H1 (cell line): ENCODE data around the gene CHSY1. TPM values are rescaled to one million over a fixed set of nuclear protein-coding genes. Genes with fewer than 3 reads are reported as not detected.

Experiments
- CTCF ChIA-PET: fragments of 300-600 bp; sonication (Branson Sonifier 250); formaldehyde crosslinking; loops from one replicate; lab custom pipeline; 2021; ENCODE audit not compliant: partially characterized antibody; lab: Charles Lee
- POLR2A ChIA-PET: fragments of 300-600 bp; sonication (Branson Sonifier 250); formaldehyde crosslinking; loops from one replicate; lab custom pipeline; 2021; ENCODE audit warnings: inconsistent platforms; ENCODE audit not compliant: partially characterized antibody; lab: Charles Lee
- DNase-seq, 2 experiments: peaks; one replicate each; pipeline versions ENCODE4 v3.0.0 to v3.0.0-alpha.2; 2010 to 2022; ENCODE audit warnings: low spot score in 2 of 2, low read depth in 1 of 2, mixed read lengths in 1 of 2
- FAIRE-seq: peaks from 2 replicates; lab custom pipeline; 2011; peaks lifted over from hg19 to GRCh38; lab: Jason Lieb, UNC
- H2AFZ ChIP-seq: 2 replicates; pipeline ENCODE4 v1.8.1; 2012; ENCODE audit warnings: low read length, inconsistent platforms
- H2AK5ac ChIP-seq: 2 replicates; pipeline ENCODE4 v1.6.1; 2013; ENCODE audit warnings: low read depth, low read length
- H2BK120ac ChIP-seq: replicated peaks from 2 replicates; pipeline ENCODE3; 2013; ENCODE audit warnings: low read depth, low read length, inconsistent platforms
- H2BK12ac ChIP-seq: 2 replicates; pipeline ENCODE4 v1.6.1; 2013; ENCODE audit warnings: low read depth, low read length
- H2BK15ac ChIP-seq: 2 replicates; pipeline ENCODE4 v1.6.1; 2013; ENCODE audit warnings: low read length
- H2BK20ac ChIP-seq: 2 replicates; pipeline ENCODE4 v1.6.1; 2013; ENCODE audit warnings: low read length
- H2BK5ac ChIP-seq: 2 replicates; pipeline ENCODE4 v1.6.1; 2013; ENCODE audit warnings: low read depth, low read length
- H3K14ac ChIP-seq: 2 replicates; pipeline ENCODE4 v1.6.1; 2013; ENCODE audit warnings: inconsistent platforms; ENCODE audit not compliant: insufficient read length
- H3K18ac ChIP-seq: 2 replicates; pipeline ENCODE4 v1.6.1; 2013; ENCODE audit warnings: low read length; ENCODE audit errors: extremely low read depth
- H3K23ac ChIP-seq: 2 replicates; pipeline ENCODE4 v1.6.1; 2013; ENCODE audit warnings: inconsistent platforms; ENCODE audit not compliant: insufficient read length
- H3K23me2 ChIP-seq: 2 replicates; pipeline ENCODE4 v1.6.1; 2013; ENCODE audit warnings: low read depth, low read length
- H3K27ac ChIP-seq: 2 replicates; pipeline ENCODE4 v1.6.1; 2011; ENCODE audit warnings: low read depth, low read length, inconsistent platforms
- H3K27me3 ChIP-seq, 4 experiments: replicated peaks in 1 of 4; 1 replicate in 1 of 4; 2 replicates in 3 of 4; pipeline versions ENCODE4 v1.6.1 to v1.8.1; 2011 to 2013; ENCODE audit warnings: low read length in 3 of 4, mild to moderate bottlenecking in 3 of 4, inconsistent platforms in 2 of 4, mixed read lengths in 2 of 4, moderate library complexity in 1 of 4; ENCODE audit not compliant: control insufficient read depth in 3 of 4, insufficient read depth in 3 of 4; ENCODE audit errors: extremely low read depth in 1 of 4
- H3K36me3 ChIP-seq, 4 experiments: 2 replicates each; pipeline versions ENCODE4 v1.6.1 to v1.8.1; 2011 to 2013; ENCODE audit warnings: mild to moderate bottlenecking in 4 of 4, low read length in 3 of 4, moderate library complexity in 2 of 4, control low read depth in 1 of 4, inconsistent platforms in 1 of 4; ENCODE audit not compliant: insufficient read depth in 4 of 4, control insufficient read depth in 2 of 4
- H3K4ac ChIP-seq: replicated peaks from 2 replicates; pipeline ENCODE3; 2013; ENCODE audit warnings: low read length, low read depth, mixed read lengths, inconsistent platforms; ENCODE audit not compliant: insufficient read length
- H3K4me1 ChIP-seq, 4 experiments: replicated peaks in 1 of 4; 1 replicate in 1 of 4; 2 replicates in 3 of 4; pipeline versions ENCODE4 v1.6.1 to v1.8.1; 2011 to 2013; ENCODE audit warnings: low read length in 3 of 4, inconsistent platforms in 2 of 4, mixed read lengths in 1 of 4; ENCODE audit not compliant: insufficient read depth in 4 of 4, control insufficient read depth in 3 of 4
- H3K4me2 ChIP-seq, 2 experiments: 2 replicates each; pipeline versions ENCODE4 v1.6.1 to v1.8.1; 2011 to 2013; ENCODE audit warnings: low read depth in 2 of 2, low read length in 2 of 2, control low read depth in 1 of 2, inconsistent platforms in 1 of 2, mild to moderate bottlenecking in 1 of 2; ENCODE audit not compliant: insufficient read depth in 1 of 2
- H3K4me3 ChIP-seq, 4 experiments: fragments of 200-600, 300-600 bp in 1 of 4; sonication (generic), shearing (Covaris generic), sonication (Bioruptor Twin) in 1 of 4; 2 replicates each; pipeline versions ENCODE4 v1.5.1 to v1.8.1; 2011 to 2016; ENCODE audit warnings: low read length in 4 of 4, low read depth in 3 of 4, control low read depth in 2 of 4, inconsistent platforms in 2 of 4, mild to moderate bottlenecking in 2 of 4, mixed read lengths in 1 of 4, moderate library complexity in 1 of 4; ENCODE audit not compliant: insufficient read depth in 2 of 4; ENCODE audit errors: extremely low read depth in 1 of 4
- H3K56ac ChIP-seq: replicated peaks from 2 replicates; pipeline ENCODE3; 2013; ENCODE audit warnings: low read depth, mild to moderate bottlenecking, mixed read lengths, low read length, inconsistent platforms; ENCODE audit not compliant: insufficient read length
- H3K79me1 ChIP-seq: 2 replicates; pipeline ENCODE4 v1.6.1; 2013; ENCODE audit warnings: low read depth, low read length, control low read depth
- H3K79me2 ChIP-seq, 2 experiments: 2 replicates each; pipeline versions ENCODE4 v1.6.1 to v1.8.1; 2012 to 2013; ENCODE audit warnings: low read length in 2 of 2, mild to moderate bottlenecking in 2 of 2, inconsistent platforms in 1 of 2; ENCODE audit not compliant: insufficient read depth in 2 of 2, control insufficient read depth in 1 of 2
- H3K9ac ChIP-seq, 4 experiments: replicated peaks in 1 of 4; 1 replicate in 1 of 4; 2 replicates in 3 of 4; pipeline versions ENCODE4 v1.6.1 to v1.8.1; 2011 to 2013; ENCODE audit warnings: low read depth in 3 of 4, low read length in 3 of 4, control low read depth in 2 of 4, mild to moderate bottlenecking in 2 of 4, moderate library complexity in 2 of 4, inconsistent platforms in 1 of 4; ENCODE audit errors: extremely low read depth in 1 of 4
- H3K9me3 ChIP-seq, 2 experiments: 2 replicates each; pipeline versions ENCODE4 v1.6.1 to v1.8.1; 2012 to 2013; ENCODE audit warnings: mild to moderate bottlenecking in 2 of 2, moderate library complexity in 2 of 2, control low read depth in 1 of 2, inconsistent platforms in 1 of 2, low read depth in 1 of 2, low read length in 1 of 2, mixed read lengths in 1 of 2; ENCODE audit not compliant: insufficient read depth in 2 of 2
- H4K20me1 ChIP-seq, 2 experiments: replicated peaks in 1 of 2; 2 replicates each; pipeline versions ENCODE3 to v1.8.1; 2011 to 2013; ENCODE audit warnings: inconsistent platforms in 2 of 2, low read length in 2 of 2, mild to moderate bottlenecking in 1 of 2; ENCODE audit not compliant: insufficient read depth in 2 of 2, control insufficient read depth in 1 of 2
- H4K5ac ChIP-seq: 2 replicates; pipeline ENCODE4 v1.6.1; 2013; ENCODE audit warnings: low read length, low read depth, mixed read lengths, inconsistent platforms; ENCODE audit not compliant: insufficient read length
- H4K8ac ChIP-seq: 2 replicates; pipeline ENCODE4 v1.8.0; 2013; ENCODE audit warnings: mild to moderate bottlenecking, moderate library complexity, low read length, inconsistent platforms; ENCODE audit not compliant: insufficient read depth; ENCODE audit errors: extremely low read depth
- H4K91ac ChIP-seq: replicated peaks from 2 replicates; pipeline ENCODE3; 2013; ENCODE audit warnings: low read length, mixed read lengths, inconsistent platforms; ENCODE audit not compliant: insufficient read length
- JUND ChIP-seq: IDR thresholded peaks from 2 replicates; pipeline ENCODE4 v1.6.1; 2011; ENCODE audit warnings: mild to moderate bottlenecking, improper control_type of control experiment, low read length
- KDM1A ChIP-seq: fragments of 200-600, 300-600 bp; sonication (generic); IDR thresholded peaks from 2 replicates; pipeline ENCODE4 v1.7.1; 2016; ENCODE audit warnings: mild to moderate bottlenecking, low read length, borderline replicate concordance
- KDM5A ChIP-seq: fragments of 200-600 bp; IDR thresholded peaks from 2 replicates; pipeline ENCODE4 v1.7.1; 2012; ENCODE audit warnings: mild to moderate bottlenecking, low read length, inconsistent platforms, mixed read lengths
- MAX ChIP-seq: IDR thresholded peaks from 2 replicates; pipeline ENCODE4 v1.6.1; 2012; ENCODE audit warnings: inconsistent platforms
- PHF8 ChIP-seq: fragments of 200-600 bp; sonication (generic); conservative IDR thresholded peaks from 2 replicates; pipeline ENCODE4 v1.7.1; 2012; ENCODE audit warnings: low read depth, mild to moderate bottlenecking, inconsistent platforms, low read length, moderate library complexity
- RAD21 ChIP-seq, 2 experiments: IDR thresholded peaks in 1 of 2; conservative IDR thresholded peaks in 1 of 2; 2 replicates each; pipeline ENCODE4 v1.6.1; 2011; ENCODE audit warnings: low read depth in 2 of 2, low read length in 2 of 2, improper control_type of control experiment in 1 of 2, inconsistent platforms in 1 of 2, mild to moderate bottlenecking in 1 of 2, moderate library complexity in 1 of 2
- RBBP5 ChIP-seq: IDR thresholded peaks from 2 replicates; pipeline ENCODE4 v1.7.1; 2012; ENCODE audit warnings: low read depth, mild to moderate bottlenecking, inconsistent platforms, low read length, moderate library complexity, borderline replicate concordance
- RFX5 ChIP-seq: IDR thresholded peaks from 2 replicates; pipeline ENCODE4 v1.6.1; 2011; ENCODE audit warnings: low read depth, low read length, improper control_type of control experiment, borderline replicate concordance
- SAP30 ChIP-seq: fragments of 300-600 bp; sonication (generic); IDR thresholded peaks from 2 replicates; pipeline ENCODE4 v1.7.1; 2012; ENCODE audit warnings: low read length, moderate library complexity, mild to moderate bottlenecking, inconsistent platforms; ENCODE audit not compliant: insufficient read depth, insufficient replicate concordance
- SP1 ChIP-seq: IDR thresholded peaks from 2 replicates; pipeline ENCODE4 v1.6.1; 2011; ENCODE audit warnings: low read depth, low read length
- SP4 ChIP-seq: IDR thresholded peaks from 2 replicates; pipeline ENCODE4 v1.6.1; 2012; ENCODE audit warnings: low read length, inconsistent platforms
- TAF7 ChIP-seq: optimal IDR thresholded peaks from 2 replicates; pipeline ENCODE3; 2011; ENCODE audit warnings: low read depth, mild to moderate bottlenecking, inconsistent platforms, low read length, moderate library complexity, borderline replicate concordance
- TBP ChIP-seq: IDR thresholded peaks from 2 replicates; pipeline ENCODE4 v1.6.1; 2011; ENCODE audit warnings: low read depth, low read length, improper control_type of control experiment
- whole genome bisulfite sequencing, 2 experiments: shearing (Covaris generic) in 1 of 2; methylation state at CpG; one replicate each; pipeline versions ENCODE4 v1.1.6 to v1.1.7; 2013 to 2015; ENCODE audit warnings: low lambda C conversion rate in 2 of 2, mixed read lengths in 2 of 2, inconsistent platforms in 1 of 2, low coverage in 1 of 2, missing lambda C conversion rate in 1 of 2; ENCODE audit not compliant: insufficient replicate concordance in 2 of 2, insufficient coverage in 1 of 2, insufficient read length in 1 of 2; ENCODE audit errors: extremely low coverage in 1 of 2, missing lambda C conversion rate in 1 of 2; 5-methylcytosine and 5-hydroxymethylcytosine counted together
- polyA plus RNA-seq, 7 experiments: library from polyadenylated mRNA; depleted of rRNA in 3 of 7; stranded (reverse) in 5 of 7; unstranded in 2 of 7; fragments of >200 nt in 5 of 7; fragments of 200-250 nt in 2 of 7; gene quantifications; 1 replicate in 5 of 7; 2 replicates in 1 of 7; 4 replicates in 1 of 7; pipeline versions ENCODE4 v1.2.1 to v1.2.3, GENCODE V29; 2011 to 2013; ENCODE audit warnings: missing spikeins in 2 of 7, mixed read lengths in 2 of 7
- total RNA-seq: library from RNA; stranded (reverse); fragmentation: NEBNext Ultra II Directional; extraction: Animal tissue kit (Norgen Biotek cat#: 25700); gene quantifications from 2 replicates; pipeline ENCODE4 v1.2.1, GENCODE V29; 2021

The CHSY1 gene
- total and polyA plus RNA-seq, 2 of the 8 experiments (the other 6 are each of a cell fraction or from before 2014, with no cell fraction given): 24.9 to 60.7 TPM

GRCh38 chr15:101194546-101195125, 57.2 kb downstream of the CHSY1 start:
- Histone ChIP-seq H2BK5ac (no peak overlapping the region), H2BK15ac (no peak overlapping the region), H3K9ac (no peak overlapping the region), H3K18ac (no peak overlapping the region), H4K91ac (no peak overlapping the region), H3K27me3 (no peaks in the 10 kb centered on the region), H3K56ac (no peak overlapping the region), H4K5ac (no peak overlapping the region), H3K27ac (no peak overlapping the region), H3K14ac (no peak overlapping the region), H2AFZ (no peak overlapping the region), H3K4me3 (no peak overlapping the region), H3K9me3 (no peaks in the 10 kb centered on the region), H2BK20ac (no peak overlapping the region), H3K4me1 (peaks cover 5 to 27% (median 14%) of the 10 kb centered on the region in 4 experiments), H3K36me3 (no peaks in the 10 kb centered on the region; a peak in 1 of 8 replicates), H3K79me2 (peaks cover 7 to 99% of the 10 kb centered on the region in 2 experiments), H3K4ac (no peak overlapping the region), H2BK12ac (no peak overlapping the region), H3K23ac (no peak overlapping the region), H3K23me2 (no peaks in the 10 kb centered on the region), H2AK5ac (no peak overlapping the region), H4K20me1 (peaks cover 27 to 29% of the 10 kb centered on the region in 2 experiments), H3K79me1 (peaks cover 14% of the 10 kb centered on the region), H4K8ac (no peak overlapping the region), H3K4me2 (no peak overlapping the region), H2BK120ac (no peak overlapping the region)
- POLR2A ChIA-PET: interaction anchor here (0.5 to 1.1 kb wide), 3 partner anchors 11 to 839 kb away, joined by 3 to 4 read pairs (median 3); no protein-coding TSS in a partner anchor
- 96% methylated on average over 8 of the region's 8 CpGs; no CpG with 5 or more reads in 1 of the 2 experiments for WGBS, 2 experiments
- FAIRE-seq (no peak), DNase-seq (no peak)
- CTCF ChIA-PET: interaction anchor here (0.7 to 1.9 kb wide), 5 partner anchors 14 to 181 kb away, joined by 3 to 6 read pairs (median 3); no protein-coding TSS in a partner anchor
- no peak for TF ChIP-seq SAP30
- TF ChIP-seq RAD21 (IDR thresholded peaks at IDR 0.05 in 1 of 2, conservative IDR thresholded peaks at IDR 0.05 in 1 of 2; ENCODE audit: low read depth in 2 of 2, low read length in 2 of 2): no peak
- no peak for TF ChIP-seq RBBP5
- TF ChIP-seq PHF8: no peak
- TF ChIP-seq TBP: no peak
- no peak for TF ChIP-seq SP1
- no peak for TF ChIP-seq KDM5A
- no peak for TF ChIP-seq TAF7
- no peak for TF ChIP-seq MAX
- no peak for TF ChIP-seq SP4
- no peak for TF ChIP-seq JUND
- TF ChIP-seq RFX5: no peak
- no peak for TF ChIP-seq KDM1A
